Trophoblast cell (in vitro differentiated cells and primary cell): Measurements from ENCODE around the gene CDR2.

Source experiments
- DNase-seq, 2 donors: peaks; one replicate each; pipeline ENCODE4 v3.0.0-alpha.2; 2016
- H2AFZ ChIP-seq: 2 replicates; pipeline ENCODE4 v1.6.1; 2013; ENCODE audit warnings: low read length, moderate library complexity, mild to moderate bottlenecking; ENCODE audit not compliant: insufficient read depth, poor library complexity
- H2AK5ac ChIP-seq: 2 replicates; pipeline ENCODE4 v1.6.1; 2013; ENCODE audit warnings: mild to moderate bottlenecking, low read length
- H2BK120ac ChIP-seq: 2 replicates; pipeline ENCODE4 v1.6.1; 2013; ENCODE audit warnings: low read length, mild to moderate bottlenecking, moderate library complexity; ENCODE audit not compliant: insufficient read depth, poor library complexity
- H2BK12ac ChIP-seq: 2 replicates; pipeline ENCODE4 v1.6.1; 2013; ENCODE audit warnings: mild to moderate bottlenecking, low read length, moderate library complexity
- H2BK5ac ChIP-seq: 2 replicates; pipeline ENCODE4 v1.6.1; 2013; ENCODE audit warnings: low read length, low read depth, moderate library complexity, mild to moderate bottlenecking; ENCODE audit not compliant: poor library complexity
- H3K14ac ChIP-seq: 2 replicates; pipeline ENCODE4 v1.6.1; 2013; ENCODE audit warnings: mild to moderate bottlenecking, low read length
- H3K18ac ChIP-seq: 2 replicates; pipeline ENCODE4 v1.6.1; 2013; ENCODE audit warnings: mild to moderate bottlenecking, low read length
- H3K23ac ChIP-seq: 2 replicates; pipeline ENCODE4 v1.6.1; 2013; ENCODE audit warnings: low read length
- H3K27ac ChIP-seq: 2 replicates; pipeline ENCODE4 v1.5.1; 2013; ENCODE audit warnings: low read depth, mild to moderate bottlenecking, inconsistent platforms, low read length, moderate library complexity
- H3K27me3 ChIP-seq: 2 replicates; pipeline ENCODE4 v1.6.1; 2013; ENCODE audit warnings: inconsistent platforms, mild to moderate bottlenecking, low read length, moderate library complexity; ENCODE audit not compliant: insufficient read depth
- H3K36me3 ChIP-seq, 2 experiments: 1 replicate in 1 of 2; 2 replicates in 1 of 2; pipeline ENCODE4 v1.6.1; 2013; ENCODE audit warnings: low read length in 2 of 2, mild to moderate bottlenecking in 2 of 2, moderate library complexity in 1 of 2; ENCODE audit not compliant: insufficient read depth in 2 of 2, control insufficient read depth in 1 of 2
- H3K4ac ChIP-seq: 2 replicates; pipeline ENCODE4 v1.6.1; 2013; ENCODE audit warnings: low read depth, mild to moderate bottlenecking, low read length, moderate library complexity
- H3K4me1 ChIP-seq, 2 experiments: 1 replicate in 1 of 2; 2 replicates in 1 of 2; pipeline ENCODE4 v1.6.1; 2013; ENCODE audit warnings: low read length in 2 of 2, mild to moderate bottlenecking in 2 of 2, moderate library complexity in 1 of 2; ENCODE audit not compliant: insufficient read depth in 2 of 2, control insufficient read depth in 1 of 2
- H3K4me2 ChIP-seq: 2 replicates; pipeline ENCODE4 v1.6.1; 2013; ENCODE audit warnings: inconsistent platforms, mild to moderate bottlenecking, low read length, moderate library complexity
- H3K4me3 ChIP-seq: 2 replicates; pipeline ENCODE4 v1.5.1; 2013; ENCODE audit warnings: mild to moderate bottlenecking, low read depth, low read length, inconsistent platforms
- H3K79me1 ChIP-seq: one replicate; pipeline ENCODE4 v1.6.1; 2013; ENCODE audit warnings: low read length
- H3K79me2 ChIP-seq: 2 replicates; pipeline ENCODE4 v1.6.1; 2013; ENCODE audit warnings: low read length, mild to moderate bottlenecking; ENCODE audit not compliant: control insufficient read depth, insufficient read depth, poor library complexity
- H3K9ac ChIP-seq: 2 replicates; pipeline ENCODE4 v1.6.1; 2013; ENCODE audit warnings: mild to moderate bottlenecking, low read length
- H3K9me3 ChIP-seq: 2 replicates; pipeline ENCODE4 v1.6.1; 2013; ENCODE audit warnings: low read depth, mild to moderate bottlenecking, control low read depth, inconsistent platforms, low read length; ENCODE audit not compliant: insufficient read depth
- H4K12ac ChIP-seq: 2 replicates; pipeline ENCODE4 v1.6.1; 2013; ENCODE audit warnings: low read depth, mild to moderate bottlenecking, low read length, moderate library complexity
- H4K8ac ChIP-seq: 2 replicates; pipeline ENCODE4 v1.6.1; 2013; ENCODE audit warnings: low read depth, mild to moderate bottlenecking, low read length, moderate library complexity
- H4K91ac ChIP-seq: one replicate; pipeline ENCODE4 v1.6.1; 2013; ENCODE audit warnings: low read depth, mild to moderate bottlenecking, low read length, moderate library complexity
- WGBS: extraction: QIAGEN DNeasy Blood & Tissue Kit; methylation state at CpG from one replicate; pipeline ENCODE4 v1.1.7; 2013; ENCODE audit warnings: missing lambda C conversion rate; ENCODE audit not compliant: insufficient read length, insufficient coverage; ENCODE audit errors: extremely low coverage; 5-methylcytosine and 5-hydroxymethylcytosine counted together

The CDR2 gene

GRCh38 chr16:22347100-22347820 is 27.2 kb downstream of the CDR2 start:
- Histone ChIP-seq H4K91ac (no peak overlapping the region), H3K9me3 (no peaks in the 10 kb centered on the region), H2BK5ac (no peak overlapping the region), H3K4me1 (peaks cover 0 to 2% of the 10 kb centered on the region in 2 experiments), H2AK5ac (no peak overlapping the region), H3K4ac (no peak overlapping the region), H3K27me3 (no peaks in the 10 kb centered on the region), H3K4me2 (no peak overlapping the region), H2AFZ (no peak overlapping the region), H3K18ac (no peak overlapping the region), H3K9ac (no peak overlapping the region), H3K36me3 (peaks cover 22 to 40% of the 10 kb centered on the region in 2 experiments), H3K79me1 (peaks cover 3% of the 10 kb centered on the region), H4K12ac (no peak overlapping the region), H2BK120ac (no peak overlapping the region), H4K8ac (no peak overlapping the region), H3K23ac (no peak overlapping the region), H3K14ac (no peak overlapping the region), H3K79me2 (no peaks in the 10 kb centered on the region), H3K27ac (no peak overlapping the region), H3K4me3 (no peak overlapping the region), H2BK12ac (no peak overlapping the region)
- WGBS: no CpG with 5 or more reads among the region's 20 CpGs
- no peak for DNase-seq

DNA sequence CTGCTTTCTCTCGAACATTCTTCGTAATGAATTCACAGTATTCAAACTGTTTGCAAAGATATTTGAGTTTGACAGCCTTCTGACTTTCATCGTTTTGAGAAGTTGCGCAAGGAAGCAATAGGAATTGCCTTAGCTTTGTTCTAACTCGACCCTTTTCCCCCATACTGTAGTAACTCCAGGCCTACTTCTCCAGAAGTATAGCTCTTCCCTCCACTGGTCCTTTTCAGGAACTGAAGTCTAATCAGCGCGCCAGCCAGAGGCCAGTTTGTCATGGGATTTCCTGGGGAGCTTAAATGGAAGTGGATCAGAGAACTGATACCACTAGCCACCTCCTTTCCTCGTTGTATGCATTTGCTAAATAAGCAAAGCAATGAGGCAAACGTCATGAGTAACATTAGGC is 27.9 kb downstream of the CDR2 start:
- H2AFZ ChIP-seq: no peak overlapping the region
- no peaks in the 10 kb centered on the region for H3K9me3 ChIP-seq
- H3K4me3 ChIP-seq: no peak overlapping the region
- no peaks in the 10 kb centered on the region for H3K79me2 ChIP-seq
- H3K36me3 ChIP-seq: peaks cover 19 to 38% of the 10 kb centered on the region in 2 experiments
- no peak overlapping the region for H2BK12ac ChIP-seq
- no peaks in the 10 kb centered on the region for H3K79me1 ChIP-seq
- no peak overlapping the region for H3K9ac ChIP-seq
- H3K18ac ChIP-seq: no peak overlapping the region
- H3K4ac ChIP-seq: no peak overlapping the region
- H3K4me2 ChIP-seq: no peak overlapping the region
- H3K23ac ChIP-seq: no peak overlapping the region
- DNase-seq: peak in 1 of 2 donors; percentile 26
- no peak overlapping the region for H2BK5ac ChIP-seq
- no peak overlapping the region for H2AK5ac ChIP-seq
- H4K8ac ChIP-seq: no peak overlapping the region
- H2BK120ac ChIP-seq: no peak overlapping the region
- no peaks in the 10 kb centered on the region for H3K4me1 ChIP-seq
- no peak overlapping the region for H4K12ac ChIP-seq
- H3K27me3 ChIP-seq: no peaks in the 10 kb centered on the region
- H3K14ac ChIP-seq: no peak overlapping the region
- H3K27ac ChIP-seq: no peak overlapping the region
- no peak overlapping the region for H4K91ac ChIP-seq
- no CpG with 5 or more reads among the region's 9 CpGs for WGBS

DNA sequence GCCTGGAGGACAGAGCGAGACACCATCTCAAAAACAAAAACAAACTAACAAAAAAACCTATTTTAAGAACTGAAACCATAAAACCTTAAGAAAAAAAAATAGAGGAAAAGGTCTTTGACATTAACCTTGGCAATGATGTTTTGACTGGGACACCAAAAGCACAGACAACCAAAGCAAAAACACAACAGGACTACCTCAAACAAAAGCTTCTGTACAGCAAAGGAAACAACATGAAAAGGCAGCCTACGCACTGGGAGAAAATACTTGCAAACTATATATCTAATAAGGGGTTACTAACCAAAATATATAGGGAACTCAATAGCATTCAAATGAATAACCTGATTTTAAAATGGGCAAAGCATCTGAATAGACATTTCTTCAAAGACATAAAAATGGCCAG is 32.3 kb downstream of the CDR2 start:
- H4K8ac ChIP-seq: no peak overlapping the region
- no peak overlapping the region for H2AK5ac ChIP-seq
- H3K4me3 ChIP-seq: no peak overlapping the region
- no peak overlapping the region for H3K4ac ChIP-seq
- peaks cover 8 to 18% of the 10 kb centered on the region in 2 experiments for H3K36me3 ChIP-seq
- DNase-seq: no peak
- no peak overlapping the region for H3K27ac ChIP-seq
- no peak overlapping the region for H3K14ac ChIP-seq
- no peak overlapping the region for H3K23ac ChIP-seq
- H3K4me1 ChIP-seq: no peaks in the 10 kb centered on the region
- no peak overlapping the region for H3K18ac ChIP-seq
- no peak overlapping the region for H3K9ac ChIP-seq
- no peak overlapping the region for H3K4me2 ChIP-seq
- H2BK5ac ChIP-seq: no peak overlapping the region
- no peaks in the 10 kb centered on the region for H3K9me3 ChIP-seq
- no CpG with 5 or more reads among the region's 2 CpGs for WGBS
- no peak overlapping the region for H4K91ac ChIP-seq
- H2BK12ac ChIP-seq: no peak overlapping the region
- H3K79me2 ChIP-seq: no peaks in the 10 kb centered on the region
- H3K27me3 ChIP-seq: no peaks in the 10 kb centered on the region
- no peak overlapping the region for H2BK120ac ChIP-seq
- no peak overlapping the region for H2AFZ ChIP-seq
- H3K79me1 ChIP-seq: no peaks in the 10 kb centered on the region
- H4K12ac ChIP-seq: no peak overlapping the region

GRCh38 chr16:22340945-22341344 is 33.5 kb downstream of the CDR2 start:
- no peak for DNase-seq
- Histone ChIP-seq H3K79me2 (no peaks in the 10 kb centered on the region), H3K9me3 (no peaks in the 10 kb centered on the region)

More at GRCh38 chr16:22340945-22341344, 33.5 kb downstream of the CDR2 start:
- Histone ChIP-seq H3K9ac (no peak overlapping the region), H3K23ac (no peak overlapping the region), H3K27ac (no peak overlapping the region), H3K27me3 (no peaks in the 10 kb centered on the region), H3K4me3 (no peak overlapping the region), H3K4ac (no peak overlapping the region), H2AFZ (no peak overlapping the region), H3K36me3 (peaks cover 9 to 14% of the 10 kb centered on the region in 2 experiments), H2BK120ac (no peak overlapping the region), H3K18ac (no peak overlapping the region), H3K79me1 (no peaks in the 10 kb centered on the region), H4K12ac (no peak overlapping the region), H2BK12ac (no peak overlapping the region), H2AK5ac (no peak overlapping the region), H3K14ac (no peak overlapping the region), H4K8ac (no peak overlapping the region), H4K91ac (no peak overlapping the region), H3K4me2 (no peak overlapping the region), H2BK5ac (no peak overlapping the region), H3K4me1 (no peaks in the 10 kb centered on the region)
